Measurements from ENCODE around the gene MYL6. TPM values are rescaled to one million over a fixed set of nuclear protein-coding genes. Genes with fewer than 3 reads are reported as not detected.

Gene MYL6
- total RNA-seq, 1 donor from 2014 or later, result 1,233 TPM

GRCh38 chr12:56198836-56199235, 40.7 kb downstream of the MYL6 start:
- no peak overlapping the region for H2AFZ ChIP-seq (replicated peaks)
- H3K27me3 Mint-ChIP-seq (ENCODE audit: insufficient read depth, low read depth), result peaks cover 2% of the 10 kb centered on the region
- no peak for DNase-seq (ENCODE audit: low spot score)
- TF ChIP-seq EZH2 (IDR thresholded peaks at IDR 0.05) (no peak), EZH2phosphoT487 (IDR thresholded peaks at IDR 0.05) (no peak), CTCF (IDR thresholded peaks at IDR 0.05) (no peak)
- H3K9me3 Mint-ChIP-seq, result no peaks in the 10 kb centered on the region
- H3K4me1 ChIP-seq, result no peaks in the 10 kb centered on the region
- no peaks in the 10 kb centered on the region for H4K20me1 ChIP-seq (ENCODE audit: low read depth)
- no peak overlapping the region for H3K4me2 ChIP-seq
- H3K36me3 ChIP-seq, result no peaks in the 10 kb centered on the region
- H3K27me3 ChIP-seq, result no peaks in the 10 kb centered on the region
- no peaks in the 10 kb centered on the region for H3K79me2 ChIP-seq (ENCODE audit: low read depth)
- no peak overlapping the region for H3K27ac Mint-ChIP-seq
- no peak overlapping the region for H3K27ac ChIP-seq
- no peak overlapping the region for H3K4me3 ChIP-seq
- no peaks in the 10 kb centered on the region for H3K4me1 Mint-ChIP-seq
- no peaks in the 10 kb centered on the region for H3K9me3 ChIP-seq (ENCODE audit: low read depth)
- no peak overlapping the region for H3K4me3 Mint-ChIP-seq
- no peak overlapping the region for H3K9ac ChIP-seq
- no peaks in the 10 kb centered on the region for H3K36me3 Mint-ChIP-seq
- H3F3A ChIP-seq (ENCODE audit: low read depth), result peaks cover 7% of the 10 kb centered on the region

- Mint-ChIP-seq H3K36me3 (peaks cover 8% of the 10 kb centered on the region), H3K4me1 (no peaks in the 10 kb centered on the region), H3K9me3 (no peaks in the 10 kb centered on the region), H3K27me3 (ENCODE audit: insufficient read depth, low read depth) (peaks cover 2% of the 10 kb centered on the region), H3K27ac (no peak overlapping the region), H3K4me3 (no peak overlapping the region)
- no peak overlapping the region for H3K9ac ChIP-seq
- H3K4me1 ChIP-seq, result no peaks in the 10 kb centered on the region
- no peaks in the 10 kb centered on the region for H4K20me1 ChIP-seq (ENCODE audit: low read depth)
- TF ChIP-seq EZH2 (IDR thresholded peaks at IDR 0.05) (no peak), EZH2phosphoT487 (IDR thresholded peaks at IDR 0.05) (no peak)
- no peaks in the 10 kb centered on the region for H3K36me3 ChIP-seq
- H3F3A ChIP-seq (ENCODE audit: low read depth), result peaks cover 26% of the 10 kb centered on the region
- no peaks in the 10 kb centered on the region for H3K9me3 ChIP-seq (ENCODE audit: low read depth)
- H3K4me2 ChIP-seq, result no peak overlapping the region
- no peak for DNase-seq (ENCODE audit: low spot score)
- no peak overlapping the region for H2AFZ ChIP-seq (replicated peaks)
- peak overlapping the region; percentile 6 for H3K27ac ChIP-seq
- no peaks in the 10 kb centered on the region for H3K79me2 ChIP-seq (ENCODE audit: low read depth)
- H3K4me3 ChIP-seq, result no peak overlapping the region
- no peaks in the 10 kb centered on the region for H3K27me3 ChIP-seq
Observed at GRCh38 chr12:56202366-56202765, 44.2 kb downstream of the MYL6 start.

GRCh38 chr12:56202838-56203237, 44.7 kb downstream of the MYL6 start:
- Histone ChIP-seq H3K79me2 (ENCODE audit: low read depth) (no peaks in the 10 kb centered on the region), H3K27ac (peak overlapping the region; percentile 6), H2AFZ (replicated peaks) (no peak overlapping the region), H3K4me2 (no peak overlapping the region), H3K4me1 (no peaks in the 10 kb centered on the region), H3F3A (ENCODE audit: low read depth) (peaks cover 30% of the 10 kb centered on the region), H4K20me1 (ENCODE audit: low read depth) (no peaks in the 10 kb centered on the region), H3K9ac (no peak overlapping the region), H3K36me3 (no peaks in the 10 kb centered on the region), H3K4me3 (no peak overlapping the region), H3K9me3 (ENCODE audit: low read depth) (no peaks in the 10 kb centered on the region), H3K27me3 (no peaks in the 10 kb centered on the region)
- TF ChIP-seq EZH2phosphoT487 (IDR thresholded peaks at IDR 0.05) (no peak), CTCF (IDR thresholded peaks at IDR 0.05) (no peak), EZH2 (IDR thresholded peaks at IDR 0.05) (no peak)
- DNase-seq (ENCODE audit: low spot score), result no peak
- Mint-ChIP-seq H3K27ac (no peak overlapping the region), H3K9me3 (no peaks in the 10 kb centered on the region), H3K4me1 (no peaks in the 10 kb centered on the region), H3K36me3 (peaks cover 11% of the 10 kb centered on the region), H3K27me3 (ENCODE audit: insufficient read depth, low read depth) (no peaks in the 10 kb centered on the region), H3K4me3 (no peak overlapping the region)

- H3K27me3 ChIP-seq, result no peaks in the 10 kb centered on the region
- Mint-ChIP-seq H3K27ac (no peak overlapping the region), H3K36me3 (peaks cover 16% of the 10 kb centered on the region), H3K4me1 (no peaks in the 10 kb centered on the region), H3K9me3 (no peaks in the 10 kb centered on the region), H3K4me3 (no peak overlapping the region), H3K27me3 (ENCODE audit: insufficient read depth, low read depth) (no peaks in the 10 kb centered on the region)
- H3K4me1 ChIP-seq, result no peaks in the 10 kb centered on the region
- no peak overlapping the region for H3K9ac ChIP-seq
- no peaks in the 10 kb centered on the region for H4K20me1 ChIP-seq (ENCODE audit: low read depth)
- H3K27ac ChIP-seq, result no peak overlapping the region
- H3K4me3 ChIP-seq, result no peak overlapping the region
- TF ChIP-seq CTCF (IDR thresholded peaks at IDR 0.05), result no peak
- TF ChIP-seq EZH2 (IDR thresholded peaks at IDR 0.05), result no peak
- no peak for TF ChIP-seq EZH2phosphoT487 (IDR thresholded peaks at IDR 0.05)
- H3K36me3 ChIP-seq, result no peaks in the 10 kb centered on the region
- H2AFZ ChIP-seq (replicated peaks), result no peak overlapping the region
- no peaks in the 10 kb centered on the region for H3K9me3 ChIP-seq (ENCODE audit: low read depth)
- H3K79me2 ChIP-seq (ENCODE audit: low read depth), result no peaks in the 10 kb centered on the region
- no peak overlapping the region for H3K4me2 ChIP-seq
- H3F3A ChIP-seq (ENCODE audit: low read depth), result peaks cover 34% of the 10 kb centered on the region
- no peak for DNase-seq (ENCODE audit: low spot score)
Observed at GRCh38 chr12:56204275-56204674, 46.1 kb downstream of the MYL6 start.

Data from neural progenitor cell (in vitro differentiated cells).